ENCODE data around the gene MRTO4.
"Not testable (repeated sequence)": the region's sequence is repeated elsewhere in the genome, so short reads cannot be mapped to it uniquely, and the experiment has no call there.

The MRTO4 gene

DNA sequence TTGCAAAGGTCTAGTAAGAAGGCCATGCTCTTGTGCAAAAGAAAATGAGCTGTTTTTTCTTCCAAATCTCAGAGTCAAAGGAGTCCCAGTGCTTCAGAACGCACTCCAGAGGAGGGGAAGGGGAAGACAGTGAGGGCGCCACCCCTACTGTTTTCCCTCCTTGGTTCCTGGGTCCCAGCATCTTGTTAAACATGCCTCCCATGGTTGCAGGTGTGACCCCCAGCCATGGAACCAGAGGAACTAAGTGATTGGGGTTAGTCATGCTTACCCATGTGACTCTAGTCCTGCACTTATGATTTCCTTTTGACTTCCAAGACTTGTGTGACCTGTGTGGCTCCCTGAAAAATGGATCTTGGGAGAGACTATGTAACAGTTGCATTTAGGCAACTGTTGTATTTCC, 43.0 kb downstream of the MRTO4 start:
- no peak overlapping the region for H3K4me3 ChIP-seq (ENCODE audit: low read length in 2 of 2)
- H3K9me3 ChIP-seq (ENCODE audit: control insufficient read depth in 2 of 2, low read length in 2 of 2), result peaks cover 7 to 8% of the 10 kb centered on the region in 2 donors
- no peaks in the 10 kb centered on the region for H3K4me1 ChIP-seq (ENCODE audit: control insufficient read depth, insufficient read depth, low read length)
- H3K36me3 ChIP-seq (ENCODE audit: control insufficient read depth in 2 of 2, insufficient read depth in 2 of 2, low read length in 2 of 2), result peaks cover 0 to 4% of the 10 kb centered on the region in 2 donors
- H3K9ac ChIP-seq (ENCODE audit: low read length in 2 of 2), result no peak overlapping the region
- no peak overlapping the region for H3K27ac ChIP-seq (ENCODE audit: low read length)
- H3K27me3 ChIP-seq (ENCODE audit: control insufficient read depth in 1 of 2, insufficient read depth in 2 of 2, low read length in 2 of 2), result no peaks in the 10 kb centered on the region

DNA sequence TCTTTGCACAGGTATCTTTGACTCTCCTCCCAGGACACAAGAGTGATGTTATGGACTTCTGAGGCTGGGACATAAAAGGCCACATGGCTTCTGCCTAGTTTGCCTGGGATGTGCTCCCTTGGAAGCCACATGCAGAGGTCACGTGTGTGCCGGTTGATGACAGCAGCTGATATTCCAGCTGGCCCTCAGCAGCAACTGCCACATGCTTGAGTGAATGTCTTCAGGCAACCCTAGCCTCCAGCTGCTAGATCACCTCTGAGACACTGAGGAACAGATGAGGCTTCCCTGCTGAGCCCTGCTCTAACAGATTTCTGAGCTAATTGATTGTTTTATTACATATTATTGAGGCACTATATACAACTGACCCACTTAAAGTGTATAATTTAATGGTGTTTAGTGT, 48.6 kb downstream of the MRTO4 start:
- Histone ChIP-seq H3K9me3 (ENCODE audit: control insufficient read depth in 2 of 2, low read length in 2 of 2) (no peaks in the 10 kb centered on the region), H3K4me1 (ENCODE audit: control insufficient read depth, insufficient read depth, low read length) (no peaks in the 10 kb centered on the region), H3K4me3 (ENCODE audit: low read length in 2 of 2) (no peak overlapping the region), H3K36me3 (ENCODE audit: control insufficient read depth in 2 of 2, insufficient read depth in 2 of 2, low read length in 2 of 2) (peaks cover 14 to 24% of the 10 kb centered on the region in 2 donors), H3K9ac (ENCODE audit: low read length in 2 of 2) (no peak overlapping the region), H3K27ac (ENCODE audit: low read length) (no peak overlapping the region), H3K27me3 (ENCODE audit: control insufficient read depth in 1 of 2, insufficient read depth in 2 of 2, low read length in 2 of 2) (no peaks in the 10 kb centered on the region)

DNA sequence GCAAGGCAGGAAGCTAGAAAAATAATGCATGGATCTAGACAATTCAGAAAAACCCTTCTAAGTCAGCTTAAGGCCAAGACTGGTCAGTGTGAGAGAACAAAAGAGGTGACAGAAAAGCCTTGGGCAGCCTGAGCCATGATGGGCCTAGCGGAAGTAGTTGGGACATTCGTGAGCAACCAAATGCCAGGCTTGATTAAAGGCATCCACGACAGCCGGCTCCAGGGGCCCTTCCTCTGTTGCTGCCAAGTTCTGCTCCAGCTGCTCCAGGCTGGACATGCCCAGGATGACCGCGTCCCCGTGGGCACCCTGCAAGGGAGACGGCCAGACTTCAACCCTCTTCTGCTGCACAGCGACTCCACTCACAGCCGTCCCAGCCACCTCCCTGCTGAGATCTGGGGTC, 52.5 kb downstream of the MRTO4 start:
- not testable (repeated sequence) for H3K27ac ChIP-seq (ENCODE audit: low read length); H3K4me1 ChIP-seq (ENCODE audit: control insufficient read depth, insufficient read depth, low read length); H3K9me3 ChIP-seq (ENCODE audit: control insufficient read depth in 2 of 2, low read length in 2 of 2); H3K4me3 ChIP-seq (ENCODE audit: low read length in 2 of 2); H3K27me3 ChIP-seq (ENCODE audit: control insufficient read depth in 1 of 2, insufficient read depth in 2 of 2, low read length in 2 of 2); H3K9ac ChIP-seq (ENCODE audit: low read length in 2 of 2)
- H3K36me3 ChIP-seq (ENCODE audit: control insufficient read depth in 2 of 2, insufficient read depth in 2 of 2, low read length in 2 of 2), result peaks cover 32 to 52% of the 10 kb centered on the region in 2 donors

DNA sequence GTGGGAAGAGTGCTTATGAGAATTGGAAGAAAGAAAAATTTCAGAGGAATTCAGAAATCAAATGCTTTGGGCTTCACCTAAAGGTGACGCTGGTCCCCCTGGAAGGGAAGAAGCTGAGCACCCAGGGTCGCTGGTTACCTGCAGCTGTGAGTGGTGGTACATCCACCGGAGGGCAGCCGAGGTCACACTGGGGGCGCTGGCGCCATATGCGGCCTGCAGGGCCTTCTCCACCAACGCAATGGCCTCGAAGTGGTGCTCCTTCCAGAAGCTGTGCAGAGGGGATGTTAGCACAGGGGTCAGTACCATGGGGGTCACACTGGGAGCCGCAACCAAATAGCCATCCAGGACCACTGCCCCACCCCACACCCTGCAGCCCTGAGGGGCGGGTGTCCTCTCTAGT, 54.3 kb downstream of the MRTO4 start:
- no peak overlapping the region for H3K27ac ChIP-seq (ENCODE audit: low read length)
- H3K9me3 ChIP-seq (ENCODE audit: control insufficient read depth in 2 of 2, low read length in 2 of 2), result no peaks in the 10 kb centered on the region
- peaks cover 4% of the 10 kb centered on the region for H3K4me1 ChIP-seq (ENCODE audit: control insufficient read depth, insufficient read depth, low read length)
- H3K4me3 ChIP-seq (ENCODE audit: low read length in 2 of 2), result no peak overlapping the region
- peaks cover 32 to 52% of the 10 kb centered on the region in 2 donors for H3K36me3 ChIP-seq (ENCODE audit: control insufficient read depth in 2 of 2, insufficient read depth in 2 of 2, low read length in 2 of 2)
- no peak overlapping the region for H3K9ac ChIP-seq (ENCODE audit: low read length in 2 of 2)
- H3K27me3 ChIP-seq (ENCODE audit: control insufficient read depth in 1 of 2, insufficient read depth in 2 of 2, low read length in 2 of 2), result no peaks in the 10 kb centered on the region

DNA sequence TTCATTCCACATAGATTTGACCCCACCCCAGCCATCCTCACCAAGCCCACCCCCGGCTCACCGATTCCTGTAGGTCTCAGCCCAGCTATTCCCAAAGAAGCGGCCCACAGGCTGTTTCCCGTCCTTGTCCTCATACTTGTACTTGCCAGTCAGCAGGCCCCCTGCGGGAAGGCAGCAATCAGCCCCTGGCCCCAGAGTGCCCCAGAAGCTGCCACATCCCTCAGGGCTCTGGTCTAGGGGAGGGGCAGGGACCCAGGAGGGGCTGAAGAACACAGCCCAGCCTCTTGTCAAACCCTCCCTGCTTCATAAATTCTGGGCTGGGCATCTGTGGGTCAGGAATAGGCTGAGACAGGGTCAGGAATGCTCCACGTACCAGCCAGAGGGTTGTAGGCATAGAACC, 55.3 kb downstream of the MRTO4 start:
- Histone ChIP-seq H3K4me1 (ENCODE audit: control insufficient read depth, insufficient read depth, low read length) (peaks cover 12% of the 10 kb centered on the region), H3K9me3 (ENCODE audit: control insufficient read depth in 2 of 2, low read length in 2 of 2) (no peaks in the 10 kb centered on the region), H3K36me3 (ENCODE audit: control insufficient read depth in 2 of 2, insufficient read depth in 2 of 2, low read length in 2 of 2) (peaks cover 32 to 52% of the 10 kb centered on the region in 2 donors), H3K27me3 (ENCODE audit: control insufficient read depth in 1 of 2, insufficient read depth in 2 of 2, low read length in 2 of 2) (no peaks in the 10 kb centered on the region), H3K9ac (ENCODE audit: low read length in 2 of 2) (no peak overlapping the region), H3K27ac (ENCODE audit: low read length) (no peak overlapping the region), H3K4me3 (ENCODE audit: low read length in 2 of 2) (no peak overlapping the region)

DNA sequence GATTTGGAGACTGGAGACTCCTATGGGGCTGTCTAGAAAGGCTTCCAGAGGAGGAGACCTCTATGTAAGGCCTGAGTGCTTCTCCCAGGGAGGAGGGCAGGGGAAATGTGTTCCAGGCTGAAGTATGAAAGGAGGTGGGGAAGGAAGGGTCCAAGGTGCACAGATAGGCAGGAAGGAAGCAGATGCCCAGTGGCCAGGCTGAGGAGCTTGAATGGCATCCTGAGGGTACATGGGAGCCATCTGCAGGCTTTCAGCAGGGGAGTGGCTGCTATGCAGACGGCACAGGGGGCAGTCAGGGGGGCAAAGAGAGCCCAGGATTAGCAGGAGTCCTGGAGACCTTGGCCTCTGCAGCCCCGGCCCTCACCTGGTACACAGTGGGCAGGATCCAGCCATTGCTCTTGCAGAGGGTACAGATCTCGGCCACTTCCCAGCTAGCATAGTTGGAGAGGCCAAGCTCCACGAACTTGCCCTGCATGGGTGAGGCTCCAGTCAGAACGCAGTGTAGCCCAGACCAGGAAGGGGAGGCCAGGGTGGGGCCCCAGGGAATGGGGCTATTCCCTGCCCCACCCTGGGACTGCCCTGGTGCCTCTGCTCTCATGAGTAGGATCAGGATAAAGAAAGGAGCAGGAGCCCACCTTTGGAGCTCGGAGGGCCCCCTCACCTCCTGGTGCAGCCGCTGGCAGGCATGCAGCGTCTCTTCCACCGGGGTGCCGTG, 56.3 kb downstream of the MRTO4 start:
- H3K9me3 ChIP-seq (ENCODE audit: control insufficient read depth in 2 of 2, low read length in 2 of 2), result no peaks in the 10 kb centered on the region
- no peaks in the 10 kb centered on the region for H3K27me3 ChIP-seq (ENCODE audit: control insufficient read depth in 1 of 2, insufficient read depth in 2 of 2, low read length in 2 of 2)
- H3K27ac ChIP-seq (ENCODE audit: low read length), result no peak overlapping the region
- no peak overlapping the region for H3K4me3 ChIP-seq (ENCODE audit: low read length in 2 of 2)
- peaks cover 18% of the 10 kb centered on the region for H3K4me1 ChIP-seq (ENCODE audit: control insufficient read depth, insufficient read depth, low read length)
- H3K9ac ChIP-seq (ENCODE audit: low read length in 2 of 2), result no peak overlapping the region
- H3K36me3 ChIP-seq (ENCODE audit: control insufficient read depth in 2 of 2, insufficient read depth in 2 of 2, low read length in 2 of 2), result peaks cover 32 to 47% of the 10 kb centered on the region in 2 donors

DNA sequence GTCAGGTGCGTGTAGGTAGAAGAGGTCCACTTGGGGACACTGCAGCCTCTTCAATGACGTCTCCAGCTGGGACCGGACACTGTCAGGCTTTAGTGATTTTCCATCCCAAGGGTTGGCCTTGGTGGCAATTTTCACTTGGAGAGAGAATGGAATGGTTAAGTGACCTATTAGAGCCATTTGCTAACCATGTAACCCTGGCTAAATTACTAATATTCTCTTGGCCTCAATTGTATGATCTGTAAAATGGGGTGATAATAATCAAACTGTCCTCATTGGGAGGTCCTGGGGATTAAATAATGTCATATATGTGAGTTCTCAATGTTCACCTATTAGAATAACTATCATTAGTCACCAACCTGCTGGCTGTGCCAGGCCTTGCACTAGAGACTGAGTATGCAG, 56.9 kb downstream of the MRTO4 start:
- Histone ChIP-seq H3K27ac (ENCODE audit: low read length) (no peak overlapping the region), H3K9me3 (ENCODE audit: control insufficient read depth in 2 of 2, low read length in 2 of 2) (no peaks in the 10 kb centered on the region), H3K4me3 (ENCODE audit: low read length in 2 of 2) (no peak overlapping the region), H3K36me3 (ENCODE audit: control insufficient read depth in 2 of 2, insufficient read depth in 2 of 2, low read length in 2 of 2) (peaks cover 32 to 42% of the 10 kb centered on the region in 2 donors), H3K9ac (ENCODE audit: low read length in 2 of 2) (no peak overlapping the region), H3K4me1 (ENCODE audit: control insufficient read depth, insufficient read depth, low read length) (peaks cover 24% of the 10 kb centered on the region), H3K27me3 (ENCODE audit: control insufficient read depth in 1 of 2, insufficient read depth in 2 of 2, low read length in 2 of 2) (no peaks in the 10 kb centered on the region)

DNA sequence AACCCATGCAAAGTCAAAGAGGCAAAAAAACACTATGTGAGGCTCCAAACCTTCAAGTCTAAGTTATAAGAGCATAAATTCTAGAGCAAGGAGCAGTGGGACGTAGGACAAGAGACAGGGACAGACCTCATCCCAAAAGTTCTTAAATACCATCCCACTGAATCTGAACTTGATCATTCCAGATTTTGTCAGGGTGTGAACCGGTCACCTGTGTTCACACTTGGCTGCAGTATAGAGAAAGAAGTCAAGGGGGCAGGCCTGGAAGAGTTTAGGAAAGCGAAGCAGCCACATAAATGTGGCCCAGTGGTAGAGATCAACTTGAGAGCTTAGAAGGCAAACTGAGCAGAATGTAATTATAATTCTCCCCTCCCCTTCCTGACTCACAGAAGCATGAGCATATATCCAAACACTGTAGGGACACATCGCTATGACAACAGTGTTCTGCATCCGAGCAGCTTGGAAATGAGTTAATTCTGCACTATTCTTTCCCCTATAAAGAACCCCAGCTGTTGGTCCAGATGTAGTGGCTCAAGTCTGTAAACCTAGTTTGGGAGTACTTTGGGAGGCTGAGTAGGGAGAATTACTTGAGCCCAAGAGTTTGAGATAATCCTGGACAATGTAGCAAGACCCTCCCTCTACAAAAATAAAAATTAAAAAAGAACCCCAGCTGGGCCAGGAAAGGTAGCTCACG, 57.7 kb downstream of the MRTO4 start:
- Histone ChIP-seq H3K9me3 (ENCODE audit: control insufficient read depth in 2 of 2, low read length in 2 of 2) (no peaks in the 10 kb centered on the region), H3K27ac (ENCODE audit: low read length) (no peak overlapping the region), H3K9ac (ENCODE audit: low read length in 2 of 2) (no peak overlapping the region), H3K4me3 (ENCODE audit: low read length in 2 of 2) (no peak overlapping the region), H3K36me3 (ENCODE audit: control insufficient read depth in 2 of 2, insufficient read depth in 2 of 2, low read length in 2 of 2) (peaks cover 27 to 38% of the 10 kb centered on the region in 2 donors), H3K4me1 (ENCODE audit: control insufficient read depth, insufficient read depth, low read length) (peaks cover 27% of the 10 kb centered on the region), H3K27me3 (ENCODE audit: control insufficient read depth in 1 of 2, insufficient read depth in 2 of 2, low read length in 2 of 2) (no peaks in the 10 kb centered on the region)

All from stomach smooth muscle (tissue), 2 donors.